Skeletal muscle satellite cell (primary cell): ENCODE results near the gene FYN.
A peak's percentile ranks its signal among the peaks of the same experiment; 100 is the strongest.

Experiments
- H3K27me3 ChIP-seq: 2 replicates; pipeline ENCODE4 v1.7.0; 2013; ENCODE audit warnings: low read length; ENCODE audit not compliant: control insufficient read depth, insufficient read depth
- H3K36me3 ChIP-seq: 2 replicates; pipeline ENCODE4 v1.7.0; 2013; ENCODE audit warnings: mild to moderate bottlenecking, control low read depth, low read length; ENCODE audit not compliant: insufficient read depth
- H3K4me1 ChIP-seq: 2 replicates; pipeline ENCODE4 v1.7.0; 2013; ENCODE audit warnings: low read length; ENCODE audit not compliant: control insufficient read depth, insufficient read depth
- H3K4me2 ChIP-seq: 2 replicates; pipeline ENCODE4 v1.7.0; 2013; ENCODE audit warnings: mild to moderate bottlenecking, low read length
- H3K4me3 ChIP-seq: 2 replicates; pipeline ENCODE4 v1.7.0; 2013; ENCODE audit warnings: low read length
- H3K9ac ChIP-seq: 2 replicates; pipeline ENCODE4 v1.7.0; 2013; ENCODE audit warnings: mild to moderate bottlenecking, low read depth, low read length, moderate library complexity
- H3K9me3 ChIP-seq: replicated peaks from 2 replicates; pipeline ENCODE4 v1.7.0; 2013; ENCODE audit warnings: mild to moderate bottlenecking, control low read depth, low read length

Gene FYN

GRCh38 chr6:111880181-111880888 is 7.1 kb upstream of the FYN start:
- Histone ChIP-seq H3K9ac (no peak overlapping the region), H3K36me3 (no peaks in the 10 kb centered on the region), H3K4me2 (peak overlapping the region; percentile 15), H3K4me1 (peaks cover 12% of the 10 kb centered on the region), H3K27me3 (no peaks in the 10 kb centered on the region), H3K9me3 (no peaks in the 10 kb centered on the region), H3K4me3 (peak overlapping the region; percentile 7)

- no peak overlapping the region for H3K4me3 ChIP-seq
- H3K36me3 ChIP-seq: no peaks in the 10 kb centered on the region
- no peak overlapping the region for H3K9ac ChIP-seq
- peaks cover 30% of the 10 kb centered on the region for H3K4me1 ChIP-seq
- H3K4me2 ChIP-seq: no peak overlapping the region
- no peaks in the 10 kb centered on the region for H3K9me3 ChIP-seq
- H3K27me3 ChIP-seq: no peaks in the 10 kb centered on the region
Measured at GRCh38 chr6:111875741-111876140, 2.5 kb upstream of the FYN start.

- peak overlapping the region; percentile 96 for H3K4me3 ChIP-seq
- H3K27me3 ChIP-seq: no peaks in the 10 kb centered on the region
- peaks cover 4% of the 10 kb centered on the region for H3K36me3 ChIP-seq
- peaks cover 28% of the 10 kb centered on the region for H3K4me1 ChIP-seq
- no peaks in the 10 kb centered on the region for H3K9me3 ChIP-seq
- H3K4me2 ChIP-seq: peak overlapping the region; percentile 92
- H3K9ac ChIP-seq: peak overlapping the region; percentile 71
Measured at GRCh38 chr6:111874025-111874415, 768 bp upstream of the FYN start.

- Histone ChIP-seq H3K4me2 (peak overlapping the region; percentile 92), H3K9me3 (no peaks in the 10 kb centered on the region), H3K27me3 (no peaks in the 10 kb centered on the region), H3K4me3 (peak overlapping the region; percentile 96), H3K36me3 (peaks cover 4% of the 10 kb centered on the region), H3K4me1 (peaks cover 28% of the 10 kb centered on the region), H3K9ac (peak overlapping the region; percentile 94)
Measured at GRCh38 chr6:111872401-111873177, 663 bp downstream of the FYN start.

GRCh38 chr6:111871725-111872400 is 1.4 kb downstream of the FYN start:
- H3K4me3 ChIP-seq: peak overlapping the region; percentile 96
- H3K4me1 ChIP-seq: peaks cover 28% of the 10 kb centered on the region
- peak overlapping the region; percentile 94 for H3K9ac ChIP-seq
- peak overlapping the region; percentile 92 for H3K4me2 ChIP-seq
- H3K36me3 ChIP-seq: peaks cover 4% of the 10 kb centered on the region
- H3K27me3 ChIP-seq: no peaks in the 10 kb centered on the region
- no peaks in the 10 kb centered on the region for H3K9me3 ChIP-seq

- H3K4me3 ChIP-seq: peak overlapping the region; percentile 96
- H3K4me2 ChIP-seq: peak overlapping the region; percentile 92
- no peaks in the 10 kb centered on the region for H3K27me3 ChIP-seq
- H3K36me3 ChIP-seq: peaks cover 4% of the 10 kb centered on the region
- H3K9me3 ChIP-seq: no peaks in the 10 kb centered on the region
- H3K4me1 ChIP-seq: peaks cover 28% of the 10 kb centered on the region
- peak overlapping the region; percentile 94 for H3K9ac ChIP-seq
Measured at GRCh38 chr6:111871207-111871606, 2.0 kb downstream of the FYN start.

- Histone ChIP-seq H3K27me3 (no peaks in the 10 kb centered on the region), H3K9ac (peak overlapping the region; percentile 94), H3K4me2 (peak overlapping the region; percentile 92), H3K4me3 (peak overlapping the region; percentile 96), H3K9me3 (no peaks in the 10 kb centered on the region), H3K4me1 (peaks cover 28% of the 10 kb centered on the region), H3K36me3 (peaks cover 4% of the 10 kb centered on the region)
Measured at GRCh38 chr6:111870742-111871064, 2.5 kb downstream of the FYN start.

- Histone ChIP-seq H3K4me1 (peaks cover 28% of the 10 kb centered on the region), H3K36me3 (peaks cover 4% of the 10 kb centered on the region), H3K9ac (peak overlapping the region; percentile 94), H3K9me3 (no peaks in the 10 kb centered on the region), H3K4me3 (peak overlapping the region; percentile 96), H3K27me3 (no peaks in the 10 kb centered on the region), H3K4me2 (peak overlapping the region; percentile 92)
Measured at GRCh38 chr6:111870051-111870741, 3.1 kb downstream of the FYN start.

GRCh38 chr6:111866857-111867256 is 6.4 kb downstream of the FYN start:
- no peak overlapping the region for H3K9ac ChIP-seq
- H3K9me3 ChIP-seq: no peaks in the 10 kb centered on the region
- H3K36me3 ChIP-seq: peaks cover 4% of the 10 kb centered on the region
- peaks cover 16% of the 10 kb centered on the region for H3K4me1 ChIP-seq
- H3K4me3 ChIP-seq: no peak overlapping the region
- no peak overlapping the region for H3K4me2 ChIP-seq
- no peaks in the 10 kb centered on the region for H3K27me3 ChIP-seq

- Histone ChIP-seq H3K27me3 (no peaks in the 10 kb centered on the region), H3K4me3 (no peak overlapping the region), H3K4me1 (peaks cover 13% of the 10 kb centered on the region), H3K4me2 (no peak overlapping the region), H3K9ac (no peak overlapping the region), H3K9me3 (no peaks in the 10 kb centered on the region), H3K36me3 (peaks cover 4% of the 10 kb centered on the region)
Measured at GRCh38 chr6:111865909-111866546, 7.2 kb downstream of the FYN start.
